Endodermal cell (in vitro differentiated cells): ENCODE results near the gene CD68. TPM values are rescaled to one million over a fixed set of nuclear protein-coding genes. Genes with fewer than 3 reads are reported as not detected.

Experiments used
- DNase-seq: peaks from one replicate; pipeline ENCODE4 v3.0.0-alpha.2; 2017
- H3K27ac ChIP-seq: 2 replicates; pipeline ENCODE4 v1.5.1; 2013; ENCODE audit warnings: mild to moderate bottlenecking, low read depth, low read length, moderate library complexity
- H3K27me3 ChIP-seq: 2 replicates; pipeline ENCODE4 v1.6.1; 2013; ENCODE audit warnings: mild to moderate bottlenecking, low read length, moderate library complexity; ENCODE audit not compliant: insufficient read depth, control insufficient read depth, poor library complexity, severe bottlenecking
- H3K36me3 ChIP-seq: 2 replicates; pipeline ENCODE4 v1.7.0; 2013; ENCODE audit warnings: mild to moderate bottlenecking, low read length, moderate library complexity; ENCODE audit not compliant: control insufficient read depth, insufficient read depth
- H3K4me1 ChIP-seq: one replicate; pipeline ENCODE4 v1.7.0; 2013; ENCODE audit warnings: low read length; ENCODE audit not compliant: control insufficient read depth, insufficient read depth
- H3K4me3 ChIP-seq: 2 replicates; pipeline ENCODE4 v1.5.1; 2013; ENCODE audit warnings: mild to moderate bottlenecking, low read length, moderate library complexity
- H3K9ac ChIP-seq: 2 replicates; pipeline ENCODE4 v1.6.1; 2013; ENCODE audit warnings: mild to moderate bottlenecking, low read length, moderate library complexity; ENCODE audit not compliant: poor library complexity, severe bottlenecking; ENCODE audit errors: extremely low read depth
- H3K9me3 ChIP-seq: 2 replicates; pipeline ENCODE4 v1.6.1; 2013; ENCODE audit warnings: mild to moderate bottlenecking, low read length, moderate library complexity; ENCODE audit not compliant: control insufficient read depth
- H3K27ac Mint-ChIP-seq: 2 replicates; pipeline ENCODE4 v1.8.0; 2020; ENCODE audit warnings: mixed read lengths
- H3K27me3 Mint-ChIP-seq: 2 replicates; pipeline ENCODE4 v1.8.0; 2021; ENCODE audit warnings: mild to moderate bottlenecking, mixed read lengths; ENCODE audit not compliant: insufficient read depth
- H3K36me3 Mint-ChIP-seq: 2 replicates; pipeline ENCODE4 v1.8.0; 2020; ENCODE audit warnings: low read depth, mixed read lengths
- H3K4me1 Mint-ChIP-seq: 2 replicates; pipeline ENCODE4 v1.8.0; 2020; ENCODE audit warnings: mixed read lengths
- H3K4me3 Mint-ChIP-seq: 2 replicates; pipeline ENCODE4 v1.8.0; 2020; ENCODE audit warnings: mild to moderate bottlenecking, moderate library complexity, mixed read lengths
- H3K9me3 Mint-ChIP-seq: 2 replicates; pipeline ENCODE4 v1.8.0; 2020; ENCODE audit warnings: mild to moderate bottlenecking, mixed read lengths
- WGBS, 2 experiments: methylation state at CpG; one replicate each; pipeline versions ENCODE4 v1.1.5 to v1.1.7; 2013; ENCODE audit warnings: missing lambda C conversion rate in 2 of 2, mixed read lengths in 1 of 2; ENCODE audit not compliant: insufficient coverage in 1 of 2, insufficient read length in 1 of 2; 5-methylcytosine and 5-hydroxymethylcytosine counted together
- total RNA-seq, 2 donors: library from RNA; stranded (reverse); fragmentation: NEBNext Ultra II Directional in 1 of 2; extraction: Animal tissue kit (Norgen Biotek cat#: 25700) in 1 of 2; gene quantifications; 2 replicates in 1 of 2; 3 replicates in 1 of 2; pipeline ENCODE4 v1.2.1, GENCODE V29; 2021
- TF ChIP-seq, protein P1 (sequence below): fragments of 200-600 bp; sonication (generic); conservative IDR thresholded peaks from 2 replicates; pipeline ENCODE4 v1.5.0; 2021; ENCODE audit warnings: antibody characterized with exemption, mild to moderate bottlenecking

Gene CD68
- total RNA-seq, 2 donors from 2014 or later, result 0.44 TPM; not detected in 1

DNA sequence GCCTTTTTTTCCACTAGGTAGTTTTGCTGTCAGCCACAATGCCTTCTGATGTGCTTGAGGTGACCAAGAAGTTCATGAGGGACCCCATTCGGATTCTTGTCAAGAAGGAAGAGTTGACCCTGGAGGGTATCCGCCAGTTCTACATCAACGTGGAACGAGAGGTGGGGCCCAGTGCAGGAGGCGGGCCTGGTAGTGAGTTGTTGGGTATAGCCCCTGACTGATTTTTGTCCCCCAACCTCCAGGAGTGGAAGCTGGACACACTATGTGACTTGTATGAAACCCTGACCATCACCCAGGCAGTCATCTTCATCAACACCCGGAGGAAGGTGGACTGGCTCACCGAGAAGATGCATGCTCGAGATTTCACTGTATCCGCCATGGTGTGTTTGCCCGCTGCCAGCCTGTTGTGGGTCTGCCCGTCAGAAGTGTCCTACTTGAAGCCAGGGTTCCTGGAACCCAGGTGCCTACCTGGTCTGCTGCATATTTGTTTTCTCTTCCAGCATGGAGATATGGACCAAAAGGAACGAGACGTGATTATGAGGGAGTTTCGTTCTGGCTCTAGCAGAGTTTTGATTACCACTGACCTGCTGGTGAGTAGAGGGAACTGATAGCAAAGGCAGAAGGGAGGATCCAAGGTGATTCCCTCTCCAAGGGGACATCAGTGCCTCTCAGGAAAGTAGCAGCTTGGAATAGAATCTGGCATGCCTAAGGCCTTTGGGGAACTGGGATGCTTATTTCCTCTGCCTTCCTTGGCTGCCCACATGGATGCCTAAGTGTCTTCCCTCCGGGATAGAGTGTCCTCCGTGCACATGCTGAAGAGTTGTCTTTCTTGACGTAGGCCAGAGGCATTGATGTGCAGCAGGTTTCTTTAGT lies 1.9 kb upstream of the CD68 start:
- Histone ChIP-seq H3K27ac (no peak overlapping the region), H3K27me3 (no peaks in the 10 kb centered on the region), H3K36me3 (peaks cover 60% of the 10 kb centered on the region), H3K4me3 (no peak overlapping the region), H3K9ac (no peak overlapping the region), H3K9me3 (no peaks in the 10 kb centered on the region), H3K4me1 (no peaks in the 10 kb centered on the region)
- peaks cover 2% of the 10 kb centered on the region for H3K9me3 Mint-ChIP-seq
- H3K4me3 Mint-ChIP-seq, result no peak overlapping the region
- peak overlapping the region; percentile 82 for H3K27ac Mint-ChIP-seq
- peaks cover 30% of the 10 kb centered on the region for H3K4me1 Mint-ChIP-seq
- TF ChIP-seq, protein P1, sequence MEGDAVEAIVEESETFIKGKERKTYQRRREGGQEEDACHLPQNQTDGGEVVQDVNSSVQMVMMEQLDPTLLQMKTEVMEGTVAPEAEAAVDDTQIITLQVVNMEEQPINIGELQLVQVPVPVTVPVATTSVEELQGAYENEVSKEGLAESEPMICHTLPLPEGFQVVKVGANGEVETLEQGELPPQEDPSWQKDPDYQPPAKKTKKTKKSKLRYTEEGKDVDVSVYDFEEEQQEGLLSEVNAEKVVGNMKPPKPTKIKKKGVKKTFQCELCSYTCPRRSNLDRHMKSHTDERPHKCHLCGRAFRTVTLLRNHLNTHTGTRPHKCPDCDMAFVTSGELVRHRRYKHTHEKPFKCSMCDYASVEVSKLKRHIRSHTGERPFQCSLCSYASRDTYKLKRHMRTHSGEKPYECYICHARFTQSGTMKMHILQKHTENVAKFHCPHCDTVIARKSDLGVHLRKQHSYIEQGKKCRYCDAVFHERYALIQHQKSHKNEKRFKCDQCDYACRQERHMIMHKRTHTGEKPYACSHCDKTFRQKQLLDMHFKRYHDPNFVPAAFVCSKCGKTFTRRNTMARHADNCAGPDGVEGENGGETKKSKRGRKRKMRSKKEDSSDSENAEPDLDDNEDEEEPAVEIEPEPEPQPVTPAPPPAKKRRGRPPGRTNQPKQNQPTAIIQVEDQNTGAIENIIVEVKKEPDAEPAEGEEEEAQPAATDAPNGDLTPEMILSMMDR, result no peak
- H3K36me3 Mint-ChIP-seq, result peaks cover 62% of the 10 kb centered on the region
- WGBS, 2 experiments, result 96% methylated on average over 14 to 17 of the region's 17 CpGs
- peak; percentile 58 for DNase-seq
- H3K27me3 Mint-ChIP-seq, result no peaks in the 10 kb centered on the region

DNA sequence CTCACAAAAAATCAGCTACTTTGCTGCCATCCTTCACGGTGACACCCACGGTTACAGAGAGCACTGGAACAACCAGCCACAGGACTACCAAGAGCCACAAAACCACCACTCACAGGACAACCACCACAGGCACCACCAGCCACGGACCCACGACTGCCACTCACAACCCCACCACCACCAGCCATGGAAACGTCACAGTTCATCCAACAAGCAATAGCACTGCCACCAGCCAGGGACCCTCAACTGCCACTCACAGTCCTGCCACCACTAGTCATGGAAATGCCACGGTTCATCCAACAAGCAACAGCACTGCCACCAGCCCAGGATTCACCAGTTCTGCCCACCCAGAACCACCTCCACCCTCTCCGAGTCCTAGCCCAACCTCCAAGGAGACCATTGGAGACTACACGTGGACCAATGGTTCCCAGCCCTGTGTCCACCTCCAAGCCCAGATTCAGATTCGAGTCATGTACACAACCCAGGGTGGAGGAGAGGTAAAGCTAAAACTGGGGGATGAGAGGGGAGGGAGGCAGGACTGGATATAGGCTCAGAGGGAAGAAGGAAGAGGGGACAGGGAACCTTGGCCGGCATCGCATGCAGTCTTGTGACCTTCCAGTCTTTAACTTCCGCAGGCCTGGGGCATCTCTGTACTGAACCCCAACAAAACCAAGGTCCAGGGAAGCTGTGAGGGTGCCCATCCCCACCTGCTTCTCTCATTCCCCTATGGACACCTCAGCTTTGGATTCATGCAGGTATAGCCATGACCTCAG lies 581 bp downstream of the CD68 start:
- H3K4me3 Mint-ChIP-seq, result no peak overlapping the region
- H3K36me3 Mint-ChIP-seq, result peaks cover 48% of the 10 kb centered on the region

More for the DNA sequence above, 581 bp downstream of the CD68 start:
- H3K9ac ChIP-seq, result no peak overlapping the region
- H3K4me3 ChIP-seq, result no peak overlapping the region
- Mint-ChIP-seq H3K4me1 (peaks cover 25% of the 10 kb centered on the region), H3K27me3 (no peaks in the 10 kb centered on the region), H3K9me3 (no peaks in the 10 kb centered on the region), H3K27ac (peak overlapping the region; percentile 65)
- H3K9me3 ChIP-seq, result no peaks in the 10 kb centered on the region
- H3K27me3 ChIP-seq, result no peaks in the 10 kb centered on the region
- DNase-seq, result no peak
- TF ChIP-seq, protein P1, result no peak
- H3K36me3 ChIP-seq, result peaks cover 46% of the 10 kb centered on the region
- peak overlapping the region; percentile 32 for H3K27ac ChIP-seq
- 94 to 100% methylated on average over 2 to 12 of the region's 12 CpGs for WGBS, 2 experiments
- peaks cover 3% of the 10 kb centered on the region for H3K4me1 ChIP-seq
